CD8-positive, alpha-beta memory T cell (primary cell): Measurements from ENCODE around the gene CCDC88C. TPM values are rescaled to one million over a fixed set of nuclear protein-coding genes. Genes with fewer than 3 reads are reported as not detected.
"Not testable (repeated sequence)": the region's sequence is repeated elsewhere in the genome, so short reads cannot be mapped to it uniquely, and the experiment has no call there.

Experiments used
- CTCF ChIA-PET: fragments of 350-600 bp; sonication (Branson Sonifier 250); formaldehyde crosslinking; loops from one replicate; lab custom pipeline; 2021; ENCODE audit warnings: antibody characterized with exemption; lab: Charles Lee
- POLR2A ChIA-PET: fragments of 350-600 bp; sonication (Branson Sonifier 250); formaldehyde crosslinking; loops from one replicate; lab custom pipeline; 2021; ENCODE audit warnings: antibody characterized with exemption; lab: Charles Lee
- DNase-seq, 5 donors: peaks; one replicate each; pipeline versions ENCODE4 v3.0.0 to v3.0.0-alpha.2; 2020 to 2022; ENCODE audit warnings: mixed read lengths in 1 of 5
- H3K27ac ChIP-seq: one replicate; pipeline ENCODE4 v1.7.0; 2013; ENCODE audit warnings: low read depth, mild to moderate bottlenecking, low read length, moderate library complexity
- H3K27me3 ChIP-seq: 2 replicates; pipeline ENCODE4 v1.7.0; 2013; ENCODE audit warnings: low read length, mild to moderate bottlenecking; ENCODE audit not compliant: insufficient read depth, poor library complexity, severe bottlenecking
- H3K36me3 ChIP-seq: 2 replicates; pipeline ENCODE4 v1.7.0; 2013; ENCODE audit warnings: mild to moderate bottlenecking, low read length, moderate library complexity; ENCODE audit not compliant: insufficient read depth
- H3K4me1 ChIP-seq: 2 replicates; pipeline ENCODE4 v1.7.0; 2013; ENCODE audit warnings: mild to moderate bottlenecking, low read length, moderate library complexity; ENCODE audit not compliant: insufficient read depth
- H3K4me3 ChIP-seq: 2 replicates; pipeline ENCODE4 v1.7.0; 2013; ENCODE audit warnings: mild to moderate bottlenecking, low read length
- H3K9me3 ChIP-seq: 2 replicates; pipeline ENCODE4 v1.7.0; 2013; ENCODE audit warnings: mild to moderate bottlenecking, low read length
- H3K27ac Mint-ChIP-seq, 8 donors: one replicate each; pipeline ENCODE4 v1.8.0; 2020 to 2021; ENCODE audit warnings: mixed read lengths in 8 of 8, mild to moderate bottlenecking in 6 of 8, inconsistent platforms in 3 of 8, moderate library complexity in 3 of 8
- H3K27me3 Mint-ChIP-seq, 2 donors: one replicate each; pipeline ENCODE4 v1.8.0; 2020 to 2021; ENCODE audit warnings: mixed read lengths in 2 of 2, mild to moderate bottlenecking in 1 of 2, moderate library complexity in 1 of 2
- H3K36me3 Mint-ChIP-seq, 3 donors: one replicate each; pipeline ENCODE4 v1.8.0; 2020 to 2021; ENCODE audit warnings: mixed read lengths in 3 of 3, inconsistent platforms in 1 of 3, mild to moderate bottlenecking in 1 of 3
- H3K4me1 Mint-ChIP-seq, 3 donors: one replicate each; pipeline ENCODE4 v1.8.0; 2020 to 2021; ENCODE audit warnings: mixed read lengths in 3 of 3, inconsistent platforms in 1 of 3, mild to moderate bottlenecking in 1 of 3
- H3K4me3 Mint-ChIP-seq, 7 donors: one replicate each; pipeline ENCODE4 v1.8.0; 2020 to 2021; ENCODE audit warnings: mixed read lengths in 7 of 7, mild to moderate bottlenecking in 6 of 7, moderate library complexity in 4 of 7, inconsistent platforms in 2 of 7
- H3K9me3 Mint-ChIP-seq, 5 donors: one replicate each; pipeline ENCODE4 v1.8.0; 2020 to 2022; ENCODE audit warnings: mixed read lengths in 5 of 5, mild to moderate bottlenecking in 3 of 5, moderate library complexity in 2 of 5, inconsistent platforms in 1 of 5
- polyA plus RNA-seq: library from polyadenylated mRNA; unstranded; fragments of 300-500 nt; fragmentation: Illumina TruSeq; gene quantifications from one replicate; pipeline ENCODE4 v1.2.3, GENCODE V29; 2021
- total RNA-seq, 2 experiments: library from RNA; stranded (reverse); gene quantifications; one replicate each; pipeline ENCODE4 v1.2.3, GENCODE V29; 2021

CCDC88C gene
- total and polyA plus RNA-seq, 3 experiments from 2014 or later, result 42.3 to 74.1 (median 71.7) TPM

GRCh38 chr14:91227183-91227628, 190.4 kb downstream of the CCDC88C start:
- ChIA-PET CTCF (interaction anchor here (0.8 to 4.3 kb wide), 9 partner anchors 12 to 59 kb away, joined by 3 to 37 read pairs (median 6); partner anchors contain the start of gene GPR68), POLR2A (interaction anchor here (0.8 to 4.6 kb wide), 7 partner anchors 8 to 35 kb away, joined by 3 to 88 read pairs (median 3); partner anchors contain the start of gene GPR68)
- Histone ChIP-seq H3K27me3 (no peaks in the 10 kb centered on the region), H3K4me1 (peaks cover 88% of the 10 kb centered on the region), H3K36me3 (no peaks in the 10 kb centered on the region), H3K9me3 (no peaks in the 10 kb centered on the region), H3K4me3 (no peak overlapping the region), H3K27ac (peak overlapping the region; percentile 58)
- peaks cover 90 to 100% (median 98%) of the 10 kb centered on the region in 3 donors for H3K4me1 Mint-ChIP-seq
- H3K9me3 Mint-ChIP-seq, result no peaks in the 10 kb centered on the region
- H3K4me3 Mint-ChIP-seq, result peak overlapping the region; percentile 29 to 89 (median 85)
- DNase-seq, result peak in 2 of 5 donors; percentile 62 to 64
- H3K36me3 Mint-ChIP-seq, result peaks cover 5 to 22% (median 11%) of the 10 kb centered on the region in 3 donors
- H3K27me3 Mint-ChIP-seq, result peaks cover 0 to 1% of the 10 kb centered on the region in 2 donors
- H3K27ac Mint-ChIP-seq, result peak overlapping the region; percentile 87 to 99 (median 98)

- ChIA-PET CTCF (interaction anchor here (0.9 to 4.3 kb wide), 7 partner anchors 11 to 60 kb away, joined by 3 to 37 read pairs (median 6); partner anchors contain the start of gene GPR68), POLR2A (interaction anchor here (1.8 to 4.6 kb wide), 2 partner anchors 15 to 19 kb away, joined by 7 to 88 read pairs; partner anchors contain the start of gene GPR68)
- not testable (repeated sequence) for H3K36me3 ChIP-seq, H3K27me3 ChIP-seq, H3K9me3 Mint-ChIP-seq, H3K9me3 ChIP-seq, H3K4me3 ChIP-seq, H3K27me3 Mint-ChIP-seq
- Histone ChIP-seq H3K4me1 (peaks cover 79% of the 10 kb centered on the region), H3K27ac (peak overlapping the region; percentile 25)
- DNase-seq, result peak in 1 of 5 donors; percentile 36
- H3K36me3 Mint-ChIP-seq, result peaks cover 7 to 26% (median 12%) of the 10 kb centered on the region in 3 donors
- H3K4me3 Mint-ChIP-seq, result peak overlapping the region; percentile 29 to 89 (median 80)
- peaks cover 90 to 100% (median 95%) of the 10 kb centered on the region in 3 donors for H3K4me1 Mint-ChIP-seq
- H3K27ac Mint-ChIP-seq, result peak overlapping the region; percentile 87 to 99 (median 98)
Measured at GRCh38 chr14:91226360-91226759, 191.3 kb downstream of the CCDC88C start.

GRCh38 chr14:91225025-91225424, 192.6 kb downstream of the CCDC88C start:
- ChIA-PET POLR2A (no interaction called here), CTCF (interaction anchor here (1.3 kb wide), 1 partner anchor 23 kb away, joined by 3 read pairs; no protein-coding TSS in a partner anchor)
- peaks cover 6 to 33% (median 12%) of the 10 kb centered on the region in 3 donors for H3K36me3 Mint-ChIP-seq
- no peak overlapping the region for H3K27ac ChIP-seq
- no peak overlapping the region for H3K4me3 ChIP-seq
- no peaks in the 10 kb centered on the region for H3K9me3 ChIP-seq
- H3K4me1 Mint-ChIP-seq, result peaks cover 80 to 100% (median 87%) of the 10 kb centered on the region in 3 donors
- no peaks in the 10 kb centered on the region for H3K27me3 ChIP-seq
- peak overlapping the region in 2 of 7 donors; percentile 85 to 89 for H3K4me3 Mint-ChIP-seq
- H3K36me3 ChIP-seq, result no peaks in the 10 kb centered on the region
- H3K27me3 Mint-ChIP-seq, result peaks cover 0 to 1% of the 10 kb centered on the region in 2 donors
- H3K27ac Mint-ChIP-seq, result peak overlapping the region in 7 of 8 donors; percentile 26 to 99 (median 98)
- DNase-seq, result no peak
- peaks cover 66% of the 10 kb centered on the region for H3K4me1 ChIP-seq
- no peaks in the 10 kb centered on the region for H3K9me3 Mint-ChIP-seq

GRCh38 chr14:91223028-91223783, 194.4 kb downstream of the CCDC88C start:
- CTCF ChIA-PET, result interaction anchor here (1.2 to 1.4 kb wide), 4 partner anchors 28 to 63 kb away, joined by 3 to 5 read pairs (median 4); no protein-coding TSS in a partner anchor
- peak overlapping the region; percentile 30 to 89 (median 83) for H3K27ac Mint-ChIP-seq
- no peaks in the 10 kb centered on the region for H3K27me3 Mint-ChIP-seq
- peaks cover 6 to 42% (median 12%) of the 10 kb centered on the region in 3 donors for H3K36me3 Mint-ChIP-seq
- no peak for DNase-seq
- H3K9me3 ChIP-seq, result no peaks in the 10 kb centered on the region
- H3K4me1 Mint-ChIP-seq, result peaks cover 62 to 87% (median 75%) of the 10 kb centered on the region in 3 donors
- no peaks in the 10 kb centered on the region for H3K27me3 ChIP-seq
- peaks cover 48% of the 10 kb centered on the region for H3K4me1 ChIP-seq
- POLR2A ChIA-PET, result interaction anchor here (0.9 kb wide), 1 partner anchor 26 kb away, joined by 3 read pairs; no protein-coding TSS in a partner anchor
- no peaks in the 10 kb centered on the region for H3K36me3 ChIP-seq
- H3K27ac ChIP-seq, result no peak overlapping the region
- H3K4me3 Mint-ChIP-seq, result peak overlapping the region in 2 of 7 donors; percentile 13 to 26
- no peaks in the 10 kb centered on the region for H3K9me3 Mint-ChIP-seq
- H3K4me3 ChIP-seq, result no peak overlapping the region

Other genes starting within 250 kb of the CCDC88C start
- 10 to 100 TPM; 14.2 to 15.4 TPM for gene GPR68, start 173.1 kb downstream of the CCDC88C start, total RNA-seq
- 22.7 TPM for gene GPR68, start 173.1 kb downstream of the CCDC88C start, polyA plus RNA-seq
- 100 to 1,000 TPM; 158 to 159 TPM for gene PPP4R3A, start 92.5 kb upstream of the CCDC88C start, total RNA-seq
- 139 TPM for gene PPP4R3A, start 92.5 kb upstream of the CCDC88C start, polyA plus RNA-seq